ENCODE measurements around the gene SCMH1.

The SCMH1 gene

GRCh38 chr1:40985161-40985560, 256.9 kb downstream of the SCMH1 start:
- no peak for TF ChIP-seq CTCF (IDR thresholded peaks at IDR 0.05; ENCODE audit: low read depth, low read length, missing control alignments)
- H3K36me3 ChIP-seq (replicated peaks): peaks cover 69% of the 10 kb centered on the region

GRCh38 chr1:40984531-40984930, 257.6 kb downstream of the SCMH1 start:
- H3K27ac ChIP-seq: no peak overlapping the region
- peaks cover 62% of the 10 kb centered on the region for H3K36me3 ChIP-seq (replicated peaks)
- no peak for TF ChIP-seq CTCF (IDR thresholded peaks at IDR 0.05; ENCODE audit: low read depth, low read length, missing control alignments)
- no peaks in the 10 kb centered on the region for H3K27me3 ChIP-seq (replicated peaks)
- no peak overlapping the region for H3K4me3 ChIP-seq (ENCODE audit: low read depth, low read length)
- in situ Hi-C loops (cut with HindIII; ENCODE audit: low pct_ligation_motif_present, low sequenced_read_pairs): no loop called here
- no peak for DNase-seq

More at GRCh38 chr1:40985161-40985560, 256.9 kb downstream of the SCMH1 start:
- in situ Hi-C loops (cut with HindIII; ENCODE audit: low pct_ligation_motif_present, low sequenced_read_pairs): no loop called here
- Histone ChIP-seq H3K4me3 (ENCODE audit: low read depth, low read length) (no peak overlapping the region), H3K27ac (no peak overlapping the region), H3K27me3 (replicated peaks) (no peaks in the 10 kb centered on the region)
- no peak for DNase-seq

- H3K27ac ChIP-seq: no peak overlapping the region
These were observed 258.0 kb downstream of the SCMH1 start for GRCh38 chr1:40984066-40984465.

GRCh38 chr1:40983286-40983685, 258.8 kb downstream of the SCMH1 start:
- Histone ChIP-seq H3K27me3 (replicated peaks) (no peaks in the 10 kb centered on the region), H3K4me3 (ENCODE audit: low read depth, low read length) (no peak overlapping the region), H3K36me3 (replicated peaks) (peaks cover 50% of the 10 kb centered on the region), H3K27ac (no peak overlapping the region)
- in situ Hi-C loops (cut with HindIII; ENCODE audit: low pct_ligation_motif_present, low sequenced_read_pairs): no loop called here
- DNase-seq: no peak
- no peak for TF ChIP-seq CTCF (IDR thresholded peaks at IDR 0.05; ENCODE audit: low read depth, low read length, missing control alignments)

More at GRCh38 chr1:40984066-40984465, 258.0 kb downstream of the SCMH1 start:
- in situ Hi-C loops (cut with HindIII; ENCODE audit: low pct_ligation_motif_present, low sequenced_read_pairs): no loop called here
- TF ChIP-seq CTCF (IDR thresholded peaks at IDR 0.05; ENCODE audit: low read depth, low read length, missing control alignments): no peak
- Histone ChIP-seq H3K27me3 (replicated peaks) (no peaks in the 10 kb centered on the region), H3K4me3 (ENCODE audit: low read depth, low read length) (no peak overlapping the region), H3K36me3 (replicated peaks) (peaks cover 58% of the 10 kb centered on the region)
- DNase-seq: no peak

- in situ Hi-C loops (cut with HindIII; ENCODE audit: low pct_ligation_motif_present, low sequenced_read_pairs): no loop called here
- DNase-seq: no peak
- TF ChIP-seq CTCF (IDR thresholded peaks at IDR 0.05; ENCODE audit: low read depth, low read length, missing control alignments): no peak
- Histone ChIP-seq H3K27ac (no peak overlapping the region), H3K4me3 (ENCODE audit: low read depth, low read length) (no peak overlapping the region), H3K36me3 (replicated peaks) (peaks cover 44% of the 10 kb centered on the region), H3K27me3 (replicated peaks) (no peaks in the 10 kb centered on the region)
These were observed 259.4 kb downstream of the SCMH1 start for GRCh38 chr1:40982721-40983120.

GRCh38 chr1:40981691-40982448, 260.2 kb downstream of the SCMH1 start:
- peaks cover 36% of the 10 kb centered on the region for H3K36me3 ChIP-seq (replicated peaks)
- no peak for DNase-seq
- H3K4me3 ChIP-seq (ENCODE audit: low read depth, low read length): peak overlapping the region; percentile 74
- H3K27me3 ChIP-seq (replicated peaks): no peaks in the 10 kb centered on the region
- TF ChIP-seq CTCF (IDR thresholded peaks at IDR 0.05; ENCODE audit: low read depth, low read length, missing control alignments): no peak
- peak overlapping the region; percentile 85 for H3K27ac ChIP-seq
- in situ Hi-C loops (cut with HindIII; ENCODE audit: low pct_ligation_motif_present, low sequenced_read_pairs): no loop called here
